T follicular helper cell (primary cell): ENCODE results near the gene NT5DC4.

Experiments
- DNase-seq: peaks from one replicate; pipeline ENCODE4 v3.0.0-alpha.2; 2020; ENCODE audit warnings: low read depth

Gene NT5DC4

DNA sequence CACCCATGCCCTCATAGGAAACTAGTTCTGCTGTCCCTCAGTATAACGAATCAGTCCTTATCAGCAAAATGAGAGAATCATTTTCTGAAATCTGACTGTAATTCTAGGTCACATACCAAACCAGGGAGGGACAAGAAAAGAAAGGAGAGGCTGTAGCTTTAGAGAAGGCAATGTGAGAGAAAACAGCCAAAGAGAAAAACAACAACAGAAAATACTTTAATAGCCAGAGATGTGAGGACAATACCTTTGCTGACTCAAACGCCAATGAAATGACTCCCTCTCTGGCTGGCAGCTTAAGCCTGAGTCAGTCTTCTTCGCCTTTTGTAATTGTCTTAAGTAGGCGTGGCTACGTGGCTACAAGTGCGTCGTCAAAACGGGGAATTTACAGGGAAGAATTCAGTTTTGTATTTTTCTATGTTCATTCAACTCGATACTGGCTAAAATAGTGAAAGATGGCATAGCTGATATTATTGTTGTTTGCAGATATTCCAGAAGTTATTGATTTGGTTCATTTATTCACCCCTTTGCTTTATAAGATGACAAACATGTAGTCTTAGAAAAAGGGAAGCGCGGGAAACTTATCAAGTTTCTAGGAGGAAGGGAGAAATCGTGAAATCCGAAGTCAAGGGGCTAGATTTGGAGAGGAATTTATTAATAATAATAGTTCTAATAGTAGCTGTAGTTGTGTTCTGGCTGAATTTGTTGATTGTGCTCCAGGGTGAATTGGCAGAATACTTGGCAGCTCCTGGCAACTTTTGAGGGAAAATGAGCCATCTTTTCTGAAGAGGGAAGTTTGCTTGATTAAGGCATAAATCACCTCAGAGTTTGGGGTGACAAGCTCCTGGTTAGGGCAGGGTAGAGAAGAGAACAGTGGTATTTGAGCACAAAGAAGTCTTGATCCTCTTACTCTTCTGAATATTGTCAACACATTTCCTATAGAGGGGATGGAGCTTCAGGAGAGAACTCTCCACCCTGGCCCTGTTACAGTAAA is 63.7 kb downstream of the NT5DC4 start, which contains the start of gene IL1A:
IL1A (minus strand) TSS at position 295 of the 991 bp plus-strand sequence. CDS start 723 bp downstream, outside the sequence.
- no peak for DNase-seq

DNA sequence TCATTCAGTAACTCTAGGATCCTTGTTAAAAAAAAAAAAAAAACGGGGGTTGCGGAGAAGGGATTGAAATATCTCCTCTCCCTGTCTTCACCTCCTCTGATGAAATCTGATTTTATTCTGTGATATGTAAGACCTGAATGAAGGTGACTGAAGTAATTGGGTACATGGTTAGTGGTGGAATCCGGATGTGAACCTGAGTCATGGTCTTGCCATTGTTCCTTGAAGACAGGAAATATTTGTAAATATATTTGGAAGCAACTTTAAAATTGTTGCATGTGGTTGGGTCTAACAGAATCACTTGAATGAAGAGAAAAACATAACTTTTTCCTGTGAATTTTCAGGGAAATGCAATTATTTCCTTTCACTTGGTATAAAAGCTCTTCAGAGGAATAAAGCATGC is 66.5 kb downstream of the NT5DC4 start:
- DNase-seq, result no peak

DNA sequence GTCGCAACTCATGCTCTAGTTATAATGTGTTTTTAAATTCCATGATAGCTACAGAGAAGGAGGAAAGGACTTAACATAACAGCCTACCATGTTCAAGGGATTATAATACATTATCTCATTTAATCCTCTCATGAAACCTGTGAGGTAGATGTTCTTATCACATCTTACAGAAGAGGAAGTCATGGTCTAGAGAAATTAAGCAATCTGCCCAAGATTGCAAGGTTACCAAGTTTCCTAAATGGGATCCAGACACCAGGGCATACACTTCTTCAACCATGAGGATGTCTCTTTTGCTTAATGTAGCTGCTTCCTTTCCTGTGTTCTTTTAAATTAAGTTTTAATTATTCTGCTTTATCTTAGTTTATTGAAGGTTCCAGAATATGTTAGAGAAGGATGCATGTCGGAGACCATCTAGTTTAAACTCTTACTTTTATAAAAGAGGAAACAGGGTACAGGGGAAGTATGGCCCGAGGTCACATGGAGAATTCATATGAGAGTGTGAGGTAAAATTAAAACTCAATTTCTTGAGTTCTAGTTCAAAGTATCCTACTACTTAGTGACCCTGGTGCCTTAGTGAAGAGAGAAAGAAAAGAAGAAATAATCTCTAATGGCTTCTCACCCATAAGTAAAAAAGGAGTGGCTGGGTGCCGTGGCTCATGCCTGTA is 67.0 kb downstream of the NT5DC4 start:
- no peak for DNase-seq

- no peak for DNase-seq
These were observed 67.8 kb downstream of the NT5DC4 start for GRCh38 chr2:112788653-112789052.
